GM12872 (cell line): Measurements from ENCODE around the gene B4GALT4.

Source experiments
- TF ChIP-seq, protein P1 (sequence below): IDR thresholded peaks from 3 replicates; pipeline ENCODE4 v1.5.1; 2011; ENCODE audit warnings: low read depth, mild to moderate bottlenecking, low read length, moderate library complexity; ENCODE audit not compliant: insufficient read depth

The B4GALT4 gene

DNA sequence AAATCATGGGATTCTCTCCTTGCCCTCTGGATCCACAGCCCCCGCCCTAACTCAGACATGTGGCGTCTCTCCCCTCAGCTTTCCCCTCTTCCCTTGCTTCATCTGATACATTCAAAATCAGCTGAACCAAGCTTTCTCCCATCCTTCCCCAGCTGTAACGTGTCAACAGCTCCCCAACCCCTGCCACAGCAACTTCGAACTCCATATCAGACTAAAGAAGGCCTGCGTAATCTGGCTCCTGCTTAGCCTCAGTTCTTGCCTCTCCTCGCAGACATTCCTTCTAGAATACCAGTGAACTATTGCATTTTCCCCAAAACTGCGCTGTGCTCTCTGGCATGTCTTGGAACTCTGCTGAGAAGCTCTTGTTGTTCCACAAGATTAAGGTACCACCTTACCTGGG lies 18.3 kb downstream of the B4GALT4 start:
- TF ChIP-seq, protein P1, sequence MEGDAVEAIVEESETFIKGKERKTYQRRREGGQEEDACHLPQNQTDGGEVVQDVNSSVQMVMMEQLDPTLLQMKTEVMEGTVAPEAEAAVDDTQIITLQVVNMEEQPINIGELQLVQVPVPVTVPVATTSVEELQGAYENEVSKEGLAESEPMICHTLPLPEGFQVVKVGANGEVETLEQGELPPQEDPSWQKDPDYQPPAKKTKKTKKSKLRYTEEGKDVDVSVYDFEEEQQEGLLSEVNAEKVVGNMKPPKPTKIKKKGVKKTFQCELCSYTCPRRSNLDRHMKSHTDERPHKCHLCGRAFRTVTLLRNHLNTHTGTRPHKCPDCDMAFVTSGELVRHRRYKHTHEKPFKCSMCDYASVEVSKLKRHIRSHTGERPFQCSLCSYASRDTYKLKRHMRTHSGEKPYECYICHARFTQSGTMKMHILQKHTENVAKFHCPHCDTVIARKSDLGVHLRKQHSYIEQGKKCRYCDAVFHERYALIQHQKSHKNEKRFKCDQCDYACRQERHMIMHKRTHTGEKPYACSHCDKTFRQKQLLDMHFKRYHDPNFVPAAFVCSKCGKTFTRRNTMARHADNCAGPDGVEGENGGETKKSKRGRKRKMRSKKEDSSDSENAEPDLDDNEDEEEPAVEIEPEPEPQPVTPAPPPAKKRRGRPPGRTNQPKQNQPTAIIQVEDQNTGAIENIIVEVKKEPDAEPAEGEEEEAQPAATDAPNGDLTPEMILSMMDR = no peak

DNA sequence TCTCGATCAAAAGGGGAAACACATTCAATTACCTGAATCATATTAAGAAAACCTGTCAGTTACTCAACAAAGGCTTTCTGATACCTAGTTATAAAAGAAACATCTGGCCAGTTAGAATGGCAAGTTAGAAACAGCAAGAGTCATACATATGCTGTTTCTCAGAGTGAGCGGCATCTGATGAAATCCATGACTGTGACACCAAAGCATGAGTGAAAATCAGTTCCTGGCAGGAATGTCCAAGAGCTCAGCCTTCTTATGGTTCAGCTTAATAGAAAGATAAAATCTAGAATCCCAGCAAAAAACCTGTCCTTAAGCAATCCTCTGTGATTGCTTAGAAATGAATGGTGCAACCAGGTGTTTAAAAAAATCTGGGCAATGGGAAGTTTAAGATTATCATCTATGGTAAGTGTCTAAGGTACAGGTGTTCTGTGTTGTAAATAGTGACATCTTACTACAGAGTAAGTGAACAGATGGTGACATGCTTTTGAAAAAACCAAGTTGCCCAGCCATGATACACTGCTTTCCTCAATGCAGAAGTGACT lies 18.8 kb downstream of the B4GALT4 start:
- TF ChIP-seq, protein P1 = no peak

DNA sequence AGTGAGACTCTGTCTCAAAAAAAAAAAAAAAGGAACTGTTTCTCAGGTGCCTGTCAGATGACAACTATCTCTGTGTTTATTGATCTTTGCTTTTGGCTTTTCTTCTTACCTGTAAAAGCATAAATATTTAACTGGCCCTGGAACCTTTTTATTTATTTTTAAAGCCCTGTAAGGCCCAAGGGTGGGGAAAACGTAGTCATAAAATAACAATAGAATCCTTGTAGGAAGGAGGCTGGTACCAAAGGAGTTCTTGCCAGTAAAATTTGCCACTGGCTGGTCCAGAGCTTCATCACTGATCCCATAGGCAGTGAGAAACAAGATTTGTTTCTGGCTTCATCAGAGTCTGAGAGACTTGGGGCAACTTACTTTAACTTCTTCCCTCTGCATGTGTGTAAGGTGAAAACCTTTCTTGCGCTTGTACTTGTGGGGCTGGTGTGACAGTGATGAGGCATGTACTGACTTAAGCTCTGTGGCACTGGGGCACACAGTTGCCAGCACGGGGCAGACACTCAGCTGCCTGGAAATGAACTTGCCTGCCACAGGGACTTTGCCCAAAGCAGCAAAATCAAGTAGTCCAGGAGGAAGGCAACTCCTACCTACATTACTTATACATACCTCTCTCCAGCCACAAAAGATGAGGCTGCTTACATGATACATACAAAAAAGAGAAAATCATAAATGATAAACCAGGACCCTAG lies 19.6 kb downstream of the B4GALT4 start:
- TF ChIP-seq, protein P1 = no peak

DNA sequence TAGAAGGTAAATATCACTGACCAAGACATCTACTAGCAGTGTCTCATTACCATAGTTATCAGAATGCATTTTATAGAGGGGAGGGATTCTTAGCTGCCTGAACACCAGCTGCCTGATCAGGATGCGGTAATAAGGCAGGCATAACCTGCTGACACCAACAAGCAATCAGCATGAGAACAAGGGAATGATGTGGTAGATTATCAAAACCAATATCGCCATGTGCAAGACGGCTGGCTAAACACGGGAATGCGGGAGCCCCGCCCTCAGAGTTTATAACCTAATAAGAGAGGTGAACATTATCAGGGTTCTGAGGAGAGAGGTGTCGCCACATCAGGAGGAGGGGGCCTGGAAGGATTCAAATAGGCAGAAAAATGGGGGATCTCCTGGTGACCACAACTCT lies 20.5 kb downstream of the B4GALT4 start:
- TF ChIP-seq, protein P1 = no peak

DNA sequence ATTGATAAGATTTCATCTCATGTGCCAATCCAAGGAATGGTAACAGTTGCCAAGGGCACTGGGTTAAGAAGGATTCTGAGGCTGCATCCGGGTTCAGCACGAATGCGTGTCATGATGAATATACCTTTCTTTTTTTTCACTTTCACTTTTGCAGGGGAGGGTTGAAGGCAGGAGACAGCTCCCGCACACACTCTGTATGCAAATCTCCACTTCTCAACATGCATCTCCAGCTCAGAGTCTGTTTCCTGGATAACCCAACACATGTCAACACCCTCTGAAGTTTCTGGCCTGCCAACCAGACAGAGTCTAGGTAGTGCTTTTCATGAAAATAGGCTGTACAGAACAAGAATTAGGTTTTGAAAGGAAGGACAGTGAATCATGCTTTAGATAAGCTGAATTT lies 21.6 kb downstream of the B4GALT4 start:
- TF ChIP-seq, protein P1 = no peak

DNA sequence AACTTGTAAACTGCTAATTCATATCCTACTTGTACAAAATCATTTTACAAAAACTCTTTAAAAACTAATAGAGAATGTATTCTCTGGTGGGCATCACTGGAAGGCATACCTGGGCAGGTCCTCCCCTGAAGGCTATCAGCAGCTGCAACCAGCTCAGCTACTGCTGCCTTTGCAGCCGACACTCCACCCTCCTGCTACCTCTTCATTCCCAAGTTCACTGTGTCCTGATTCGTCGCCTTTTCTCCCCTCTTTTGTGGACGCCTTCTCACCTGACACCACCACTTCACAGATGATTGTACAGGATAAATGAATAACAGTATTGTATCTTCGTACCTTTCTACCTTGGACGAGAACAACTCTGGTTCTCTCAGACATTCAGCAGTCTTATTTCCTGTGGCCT lies 28.9 kb downstream of the B4GALT4 start:
- TF ChIP-seq, protein P1 = no peak

DNA sequence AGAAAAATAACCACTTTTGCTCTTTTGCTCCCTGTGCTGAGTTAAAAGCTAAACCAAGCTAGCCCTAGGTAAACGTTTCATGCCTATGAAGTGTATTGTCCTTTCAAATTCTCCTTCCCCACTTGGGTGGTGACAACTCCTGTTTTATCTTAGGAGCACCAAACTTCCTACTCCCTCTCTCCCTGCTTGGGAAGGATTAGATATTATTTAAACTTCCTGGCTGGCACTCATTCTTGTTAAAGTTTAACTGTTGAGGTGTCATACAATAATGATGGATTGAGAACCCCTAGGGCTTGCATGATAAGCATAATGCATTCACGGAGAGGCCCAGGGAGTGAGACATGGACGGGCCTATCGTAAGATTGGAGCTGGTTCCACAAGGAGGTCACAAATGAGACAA lies 29.5 kb downstream of the B4GALT4 start:
- TF ChIP-seq, protein P1 = no peak
